ENCODE results near the gene SLC23A2.
A peak's percentile ranks its signal among the peaks of the same experiment; 100 is the strongest.

SLC23A2 gene

DNA sequence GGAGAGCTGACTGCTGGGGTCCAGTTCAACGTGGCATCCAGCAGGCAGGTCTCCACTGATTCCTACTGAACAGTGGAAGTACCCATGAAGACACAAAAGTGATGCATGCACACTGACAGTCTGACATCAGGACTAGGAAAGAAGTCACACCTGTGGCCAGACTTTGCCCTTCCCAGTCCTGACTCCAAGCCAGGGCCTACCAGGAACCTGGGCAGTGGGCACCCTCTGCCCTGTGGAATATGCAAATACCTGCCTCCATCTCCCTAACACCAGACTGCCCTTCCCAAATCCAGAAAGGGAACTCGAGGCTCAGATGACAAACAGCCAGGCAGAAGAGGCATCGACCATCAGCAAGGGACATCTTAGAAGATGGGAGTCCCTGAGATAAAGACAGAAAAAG, 50.9 kb downstream of the SLC23A2 start:
- TF ChIP-seq CTCF (conservative IDR thresholded peaks at IDR 0.05; ENCODE audit: low read depth) = no peak
- ChIA-PET POLR2A (ENCODE audit: low non-redundant PET) (no interaction called here), CTCF (interaction anchor here (0.7 to 1.4 kb wide), 2 partner anchors 188 to 461 kb away, joined by 4 read pairs; no protein-coding TSS in a partner anchor)
- H3K27ac ChIP-seq = peak overlapping the region; percentile 71
- no peak for DNase-seq (ENCODE audit: low spot score)

DNA sequence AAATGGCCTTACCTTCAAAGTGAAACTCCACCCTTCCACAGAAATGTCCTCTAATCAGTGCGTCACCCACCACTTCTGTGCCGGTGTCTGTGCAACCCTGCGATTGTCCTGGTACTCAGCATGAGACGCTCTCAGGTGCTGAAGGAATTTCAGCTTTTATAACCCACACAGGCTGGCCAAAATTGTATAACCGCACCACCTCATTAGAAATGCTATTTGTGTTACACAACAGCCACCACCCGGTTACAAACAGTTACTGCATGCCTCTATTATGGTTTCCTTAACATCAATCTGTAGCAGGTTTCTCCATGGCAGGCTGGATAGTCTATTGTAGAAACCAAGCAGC, 51.5 kb downstream of the SLC23A2 start:
- ChIA-PET POLR2A (ENCODE audit: low non-redundant PET) (no interaction called here), CTCF (interaction anchor here (0.6 kb wide), 1 partner anchor 929 kb away, joined by 3 read pairs; no protein-coding TSS in a partner anchor)
- no peak overlapping the region for H3K27ac ChIP-seq
- peak; percentile 69 for TF ChIP-seq CTCF (conservative IDR thresholded peaks at IDR 0.05; ENCODE audit: low read depth)
- peak; percentile 58 for DNase-seq (ENCODE audit: low spot score)

GRCh38 chr20:4947817-4948559, 53.3 kb downstream of the SLC23A2 start:
- POLR2A ChIA-PET (ENCODE audit: low non-redundant PET) = no interaction called here
- no peak overlapping the region for H3K27ac ChIP-seq
- no peak for DNase-seq (ENCODE audit: low spot score)
- CTCF ChIA-PET = interaction anchor here (0.6 to 0.9 kb wide), 3 partner anchors 178 to 1503 kb away, joined by 3 to 4 read pairs (median 3); no protein-coding TSS in a partner anchor
- no peak for TF ChIP-seq CTCF (conservative IDR thresholded peaks at IDR 0.05; ENCODE audit: low read depth)

- ChIA-PET CTCF (no interaction called here), POLR2A (ENCODE audit: low non-redundant PET) (no interaction called here)
- TF ChIP-seq CTCF (conservative IDR thresholded peaks at IDR 0.05; ENCODE audit: low read depth) = no peak
- no peak for DNase-seq (ENCODE audit: low spot score)
- H3K27ac ChIP-seq = no peak overlapping the region
Measured at GRCh38 chr20:4946986-4947385, 54.3 kb downstream of the SLC23A2 start.

- H3K27ac ChIP-seq = no peak overlapping the region
- ChIA-PET CTCF (no interaction called here), POLR2A (ENCODE audit: low non-redundant PET) (no interaction called here)
- no peak for DNase-seq (ENCODE audit: low spot score)
- TF ChIP-seq CTCF (conservative IDR thresholded peaks at IDR 0.05; ENCODE audit: low read depth) = no peak
Measured at GRCh38 chr20:4946585-4946984, 54.7 kb downstream of the SLC23A2 start.

- H3K27ac ChIP-seq = no peak overlapping the region
- no peak for TF ChIP-seq CTCF (conservative IDR thresholded peaks at IDR 0.05; ENCODE audit: low read depth)
- DNase-seq (ENCODE audit: low spot score) = no peak
- ChIA-PET POLR2A (ENCODE audit: low non-redundant PET) (no interaction called here), CTCF (interaction anchor here (0.6 to 1.0 kb wide), 3 partner anchors 11 to 221 kb away, joined by 3 to 4 read pairs (median 3); no protein-coding TSS in a partner anchor)
Measured at GRCh38 chr20:4944518-4945313, 56.6 kb downstream of the SLC23A2 start.

All from RWPE1 (cell line).